Naive B cell (primary cell): ENCODE results near the gene PDSS2. TPM values are rescaled to one million over a fixed set of nuclear protein-coding genes. Genes with fewer than 3 reads are reported as not detected.

Experiments
- ATAC-seq, 2 donors: fragments of 150-1000 bp; cut with Tn5 transposase; 2 replicates each; pipeline ENCODE4 v1.10.0; 2021; ENCODE audit warnings: low read depth in 2 of 2, mild to moderate bottlenecking in 2 of 2, moderate library complexity in 2 of 2
- DNase-seq: peaks from one replicate; pipeline ENCODE4 v3.0.0; 2022
- H3K27ac Mint-ChIP-seq, 6 donors: one replicate each; pipeline ENCODE4 v1.8.0; 2020 to 2022; ENCODE audit warnings: mild to moderate bottlenecking in 6 of 6, mixed read lengths in 6 of 6, moderate library complexity in 5 of 6, inconsistent platforms in 2 of 6
- H3K27me3 Mint-ChIP-seq, 3 donors: one replicate each; pipeline ENCODE4 v1.8.0; 2021 to 2022; ENCODE audit warnings: mixed read lengths in 3 of 3, mild to moderate bottlenecking in 1 of 3
- H3K36me3 Mint-ChIP-seq, 2 donors: one replicate each; pipeline ENCODE4 v1.8.0; 2020 to 2022; ENCODE audit warnings: mixed read lengths in 2 of 2, inconsistent platforms in 1 of 2, mild to moderate bottlenecking in 1 of 2
- H3K4me1 Mint-ChIP-seq, 3 donors: one replicate each; pipeline ENCODE4 v1.8.0; 2020 to 2022; ENCODE audit warnings: mixed read lengths in 3 of 3, inconsistent platforms in 1 of 3, mild to moderate bottlenecking in 1 of 3, moderate library complexity in 1 of 3
- H3K4me3 Mint-ChIP-seq, 8 donors: one replicate each; pipeline ENCODE4 v1.8.0; 2020 to 2022; ENCODE audit warnings: mild to moderate bottlenecking in 8 of 8, mixed read lengths in 8 of 8, moderate library complexity in 8 of 8, inconsistent platforms in 2 of 8
- H3K9me3 Mint-ChIP-seq, 7 donors: one replicate each; pipeline ENCODE4 v1.8.0; 2020 to 2022; ENCODE audit warnings: mixed read lengths in 7 of 7, mild to moderate bottlenecking in 5 of 7, inconsistent platforms in 2 of 7, moderate library complexity in 1 of 7
- polyA plus RNA-seq, 6 donors: library from polyadenylated mRNA; unstranded; fragments of 300-500 nt; fragmentation: Illumina TruSeq; gene quantifications; one replicate each; pipeline ENCODE4 v1.2.3, GENCODE V29; 2021; ENCODE audit warnings: low read depth in 6 of 6

Gene PDSS2, protein sequence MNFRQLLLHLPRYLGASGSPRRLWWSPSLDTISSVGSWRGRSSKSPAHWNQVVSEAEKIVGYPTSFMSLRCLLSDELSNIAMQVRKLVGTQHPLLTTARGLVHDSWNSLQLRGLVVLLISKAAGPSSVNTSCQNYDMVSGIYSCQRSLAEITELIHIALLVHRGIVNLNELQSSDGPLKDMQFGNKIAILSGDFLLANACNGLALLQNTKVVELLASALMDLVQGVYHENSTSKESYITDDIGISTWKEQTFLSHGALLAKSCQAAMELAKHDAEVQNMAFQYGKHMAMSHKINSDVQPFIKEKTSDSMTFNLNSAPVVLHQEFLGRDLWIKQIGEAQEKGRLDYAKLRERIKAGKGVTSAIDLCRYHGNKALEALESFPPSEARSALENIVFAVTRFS
- polyA plus RNA-seq = 10 to 100 TPM; 11.5 to 19.7 (median 16.6) TPM

DNA sequence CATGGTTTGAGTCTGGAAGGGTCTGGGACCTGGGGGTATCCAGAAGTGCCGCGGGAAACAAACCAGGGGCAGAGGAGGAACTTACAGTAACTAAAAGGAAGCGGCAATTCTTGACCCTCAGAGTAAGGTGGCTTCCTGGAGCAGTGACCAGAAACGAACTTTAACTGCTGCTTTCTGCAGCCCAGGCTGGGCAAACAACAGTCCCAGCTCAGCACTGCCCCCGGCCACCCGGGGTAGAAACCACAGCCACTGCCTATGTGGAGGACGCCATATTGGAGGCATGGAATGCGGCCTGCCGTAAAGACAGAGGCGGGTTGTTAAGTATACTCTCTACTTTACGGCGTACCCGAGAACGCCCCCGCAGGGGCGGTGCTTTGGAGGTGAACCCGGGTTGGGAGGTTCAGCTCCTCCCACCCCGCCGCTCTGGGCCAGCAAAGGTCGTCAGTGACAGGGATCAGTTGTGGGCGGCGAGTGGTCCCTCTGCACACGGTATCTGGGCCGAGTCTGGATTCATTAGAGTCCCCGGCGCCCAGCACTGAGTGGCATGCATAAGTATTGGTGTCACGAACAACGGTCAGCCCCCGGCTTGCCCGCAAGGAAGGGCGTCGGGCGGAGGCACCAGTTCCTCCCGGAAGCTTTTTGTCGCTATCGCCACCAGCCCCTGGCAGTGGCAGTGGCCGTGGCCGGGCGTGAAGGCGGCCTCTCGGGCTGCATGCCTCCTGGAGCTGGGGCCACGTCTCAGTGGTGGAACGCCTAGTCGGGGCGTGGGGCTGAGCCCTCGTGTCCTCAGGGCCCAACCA is at the start of gene PDSS2:
Gene PDSS2 (minus strand): TSS at position 282 of the 800 bp plus-strand sequence. CDS start 279 bp downstream, at position 3.
- DNase-seq = peak; percentile 96
- peaks cover 16 to 36% (median 26%) of the 10 kb centered on the region in 3 donors for H3K4me1 Mint-ChIP-seq
- no peaks in the 10 kb centered on the region for H3K9me3 Mint-ChIP-seq
- peak within 1 kb of the TSS; percentile 77 to 98 (median 96) for H3K27ac Mint-ChIP-seq
- peak; percentile 92 to 95 for ATAC-seq
- H3K27me3 Mint-ChIP-seq = no peaks in the 10 kb centered on the region
- H3K36me3 Mint-ChIP-seq = no peaks in the 10 kb centered on the region
- peak within 1 kb of the TSS; percentile 94 to 99 (median 99) for H3K4me3 Mint-ChIP-seq

DNA sequence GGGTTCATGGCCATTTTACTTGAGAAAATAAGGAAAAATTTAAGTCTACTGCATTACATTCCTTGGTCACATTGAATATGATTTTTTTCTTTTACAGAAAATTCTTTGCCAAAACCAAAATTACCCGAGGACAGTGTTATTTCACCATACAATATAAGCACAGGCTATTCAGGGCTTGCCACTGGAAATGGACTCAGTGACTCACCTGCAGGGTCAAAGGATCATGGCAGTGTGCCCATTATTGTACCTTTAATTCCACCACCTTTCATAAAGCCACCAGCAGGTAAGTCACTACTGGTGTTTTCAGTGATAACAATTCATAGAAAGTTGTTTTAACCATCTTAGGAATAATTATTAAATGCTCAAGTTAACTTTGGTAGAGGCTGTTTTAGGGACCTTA is 46.8 kb upstream of the PDSS2 start:
- Mint-ChIP-seq H3K4me3 (no peak overlapping the region), H3K36me3 (peaks cover 0 to 5% of the 10 kb centered on the region in 2 donors), H3K4me1 (no peaks in the 10 kb centered on the region), H3K9me3 (peaks cover 0 to 2% (median 0%) of the 10 kb centered on the region in 7 donors), H3K27ac (no peak overlapping the region), H3K27me3 (peaks cover 0 to 14% (median 8%) of the 10 kb centered on the region in 3 donors)
- ATAC-seq (no peak), DNase-seq (no peak)

DNA sequence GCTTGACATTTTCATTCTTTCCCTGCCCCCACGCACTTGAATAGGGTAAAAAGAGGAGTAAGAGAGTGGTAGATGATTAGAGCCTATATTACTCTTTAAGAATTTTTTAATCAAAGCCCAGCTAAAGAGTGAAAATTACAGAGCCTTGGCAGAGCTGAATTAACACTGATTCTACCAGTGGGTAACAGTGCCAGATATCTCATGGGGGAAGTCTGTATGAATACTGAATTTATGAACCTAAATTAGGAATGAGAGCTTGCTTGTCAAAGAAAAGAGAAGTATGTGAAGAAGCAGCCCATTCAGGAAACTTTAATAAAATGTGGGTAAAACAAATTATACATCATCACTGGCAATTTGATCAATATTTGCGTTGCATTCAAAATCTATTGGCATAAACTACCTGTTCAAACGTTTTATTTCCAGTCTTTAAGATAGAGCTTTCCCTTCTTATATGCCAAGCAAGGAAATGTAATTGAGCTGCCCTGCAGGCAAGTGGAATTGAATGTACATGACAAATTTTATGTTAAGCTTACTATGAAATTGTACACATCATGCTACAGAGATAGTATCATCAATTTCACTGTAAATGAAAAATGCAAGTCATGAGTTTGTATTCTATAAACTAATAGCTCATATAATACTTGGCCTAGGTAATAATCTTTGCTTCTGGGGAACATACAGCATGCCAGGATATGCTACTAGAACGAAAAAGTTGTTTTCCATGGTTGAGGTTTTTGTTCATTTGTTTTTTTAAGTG is 45.1 kb upstream of the PDSS2 start:
- peaks cover 0 to 5% of the 10 kb centered on the region in 2 donors for H3K36me3 Mint-ChIP-seq
- H3K4me3 Mint-ChIP-seq = no peak overlapping the region
- ATAC-seq (no peak), DNase-seq (no peak)
- H3K27ac Mint-ChIP-seq = no peak overlapping the region
- H3K27me3 Mint-ChIP-seq = peaks cover 0 to 18% (median 14%) of the 10 kb centered on the region in 3 donors
- H3K4me1 Mint-ChIP-seq = no peaks in the 10 kb centered on the region
- H3K9me3 Mint-ChIP-seq = no peaks in the 10 kb centered on the region

- no peaks in the 10 kb centered on the region for H3K9me3 Mint-ChIP-seq
- peaks cover 16 to 37% (median 31%) of the 10 kb centered on the region in 3 donors for H3K27me3 Mint-ChIP-seq
- ATAC-seq (no peak), DNase-seq (no peak)
- no peaks in the 10 kb centered on the region for H3K36me3 Mint-ChIP-seq
- H3K27ac Mint-ChIP-seq = no peak overlapping the region
- no peak overlapping the region for H3K4me3 Mint-ChIP-seq
- H3K4me1 Mint-ChIP-seq = peaks cover 0 to 6% (median 3%) of the 10 kb centered on the region in 3 donors
Observed at GRCh38 chr6:107496892-107497684, 37.7 kb upstream of the PDSS2 start.

- Mint-ChIP-seq H3K27ac (no peak overlapping the region), H3K4me3 (no peak overlapping the region), H3K4me1 (peaks cover 8 to 16% (median 10%) of the 10 kb centered on the region in 3 donors), H3K27me3 (peaks cover 16 to 35% (median 21%) of the 10 kb centered on the region in 3 donors), H3K36me3 (no peaks in the 10 kb centered on the region), H3K9me3 (no peaks in the 10 kb centered on the region)
- ATAC-seq (no peak), DNase-seq (no peak)
Observed at GRCh38 chr6:107495971-107496370, 36.6 kb upstream of the PDSS2 start.

GRCh38 chr6:107495196-107495643 is 35.9 kb upstream of the PDSS2 start:
- Mint-ChIP-seq H3K9me3 (no peaks in the 10 kb centered on the region), H3K4me3 (no peak overlapping the region)

GRCh38 chr6:107493158-107494057 is 34.0 kb upstream of the PDSS2 start:
- Mint-ChIP-seq H3K4me3 (no peak overlapping the region), H3K9me3 (no peaks in the 10 kb centered on the region), H3K27me3 (peaks cover 18 to 29% (median 21%) of the 10 kb centered on the region in 3 donors), H3K36me3 (peaks cover 0 to 8% of the 10 kb centered on the region in 2 donors), H3K27ac (no peak overlapping the region), H3K4me1 (peaks cover 17 to 23% (median 21%) of the 10 kb centered on the region in 3 donors)
- ATAC-seq (no peak), DNase-seq (no peak)

More at GRCh38 chr6:107495196-107495643, 35.9 kb upstream of the PDSS2 start:
- ATAC-seq (no peak), DNase-seq (no peak)
- H3K4me1 Mint-ChIP-seq = peaks cover 8 to 16% (median 13%) of the 10 kb centered on the region in 3 donors
- peaks cover 16 to 35% (median 22%) of the 10 kb centered on the region in 3 donors for H3K27me3 Mint-ChIP-seq
- no peak overlapping the region for H3K27ac Mint-ChIP-seq
- no peaks in the 10 kb centered on the region for H3K36me3 Mint-ChIP-seq

GRCh38 chr6:107491760-107492660 is 32.6 kb upstream of the PDSS2 start:
- H3K27ac Mint-ChIP-seq = peak overlapping the region in 2 of 6 donors; percentile 42 to 54

DNA sequence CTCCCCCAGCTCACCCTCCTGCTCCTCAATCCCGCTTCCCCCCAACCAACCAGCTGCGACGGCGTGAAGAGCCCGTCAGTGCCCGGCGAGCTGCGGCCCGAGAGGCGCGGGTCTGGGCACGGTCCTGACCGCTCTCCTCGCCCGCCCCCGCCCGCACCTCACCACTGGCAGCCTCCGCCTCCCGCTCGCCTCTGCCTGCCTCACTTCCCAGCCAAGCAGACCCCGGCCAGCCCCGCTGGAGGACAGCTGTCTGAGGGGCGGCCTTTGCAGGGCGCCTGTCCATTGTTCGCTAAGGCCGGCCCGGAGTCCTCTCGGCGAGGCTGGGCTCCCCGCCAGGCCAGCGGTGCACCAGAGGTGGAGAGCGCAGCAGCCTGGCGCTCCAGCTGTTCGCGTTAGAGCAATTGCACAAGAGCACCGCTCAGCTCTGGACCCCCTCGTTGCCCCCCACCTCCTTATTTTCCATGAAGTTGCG is 31.8 kb upstream of the PDSS2 start:
- ATAC-seq (no peak), DNase-seq (peak; percentile 14)
- Mint-ChIP-seq H3K4me3 (peak overlapping the region in 7 of 8 donors; percentile 89 to 96 (median 95)), H3K4me1 (peaks cover 24 to 30% (median 28%) of the 10 kb centered on the region in 3 donors), H3K27ac (no peak overlapping the region), H3K9me3 (no peaks in the 10 kb centered on the region), H3K27me3 (peaks cover 32 to 45% (median 38%) of the 10 kb centered on the region in 3 donors), H3K36me3 (peaks cover 0 to 8% of the 10 kb centered on the region in 2 donors)

More at GRCh38 chr6:107491760-107492660, 32.6 kb upstream of the PDSS2 start:
- peaks cover 24 to 30% (median 28%) of the 10 kb centered on the region in 3 donors for H3K4me1 Mint-ChIP-seq
- peaks cover 0 to 8% of the 10 kb centered on the region in 2 donors for H3K36me3 Mint-ChIP-seq
- no peaks in the 10 kb centered on the region for H3K9me3 Mint-ChIP-seq
- ATAC-seq (no peak), DNase-seq (no peak)
- H3K27me3 Mint-ChIP-seq = peaks cover 26 to 40% (median 31%) of the 10 kb centered on the region in 3 donors
- peak overlapping the region in 7 of 8 donors; percentile 89 to 96 (median 95) for H3K4me3 Mint-ChIP-seq

- Mint-ChIP-seq H3K36me3 (peaks cover 0 to 8% of the 10 kb centered on the region in 2 donors), H3K4me3 (peak overlapping the region in 7 of 8 donors; percentile 89 to 96 (median 95)), H3K27me3 (peaks cover 32 to 47% (median 42%) of the 10 kb centered on the region in 3 donors), H3K4me1 (peaks cover 24 to 30% (median 28%) of the 10 kb centered on the region in 3 donors), H3K27ac (peak overlapping the region in 5 of 6 donors; percentile 37 to 66 (median 59)), H3K9me3 (no peaks in the 10 kb centered on the region)
- DNase-seq = no peak
- peak; percentile 6 to 10 for ATAC-seq
Observed at GRCh38 chr6:107490566-107491137, 31.3 kb upstream of the PDSS2 start.
